Peyer's patch (tissue), 4 donors: ENCODE results near the gene RSPRY1. TPM values are rescaled to one million over a fixed set of nuclear protein-coding genes. Genes with fewer than 3 reads are reported as not detected.

ENCODE experiments used
- DNase-seq, 3 donors: peaks; one replicate each; pipeline ENCODE4 v3.0.0-alpha.2; 2017 to 2019
- H3K27ac ChIP-seq, 4 donors: fragments of 200-600 bp; sonication (generic); one replicate each; pipeline ENCODE4 v1.5.1; 2016 to 2019
- H3K27me3 ChIP-seq, 2 donors: fragments of 200-600 bp; sonication (generic); one replicate each; pipeline ENCODE4 v1.5.1; 2019
- H3K36me3 ChIP-seq, 3 donors: fragments of 200-600 bp; sonication (generic); one replicate each; pipeline ENCODE4 v1.5.1; 2016 to 2019
- H3K4me1 ChIP-seq, 4 donors: fragments of 200-600 bp; sonication (generic); one replicate each; pipeline ENCODE4 v1.5.1; 2016 to 2019
- H3K4me3 ChIP-seq, 4 donors: fragments of 200-600 bp; sonication (generic); 1 replicate in 3 of 4; 2 replicates in 1 of 4; pipeline ENCODE4 v1.5.1; 2016 to 2019; ENCODE audit warnings: mild to moderate bottlenecking in 1 of 4
- H3K9me3 ChIP-seq, 4 donors: fragments of 200-600 bp; sonication (generic); one replicate each; pipeline ENCODE4 v1.5.1; 2016 to 2019; ENCODE audit warnings: mild to moderate bottlenecking in 1 of 4
- POLR2A ChIP-seq, 2 donors: fragments of 450-650 bp; IDR thresholded peaks; one replicate each; pipeline ENCODE4 v1.5.1; 2017; ENCODE audit warnings: antibody characterized with exemption in 2 of 2, mild to moderate bottlenecking in 2 of 2, moderate library complexity in 2 of 2
- total RNA-seq, 4 donors: library from RNA; depleted of rRNA; stranded (reverse); fragments of >200 nt; gene quantifications; one replicate each; pipeline ENCODE4 v1.1.0, GENCODE V29; 2016
- TF ChIP-seq, protein P1 (sequence below), 6 experiments: fragments of 450-650 bp in 4 of 6; fragments of 200-600 bp in 2 of 6; sonication (generic) in 1 of 6; IDR thresholded peaks; one replicate each; pipeline ENCODE4 v1.5.1; 2017 to 2019; ENCODE audit warnings: antibody characterized with exemption in 6 of 6, mild to moderate bottlenecking in 3 of 6, moderate library complexity in 1 of 6

RSPRY1 gene
- total RNA-seq, 4 donors from 2014 or later, result 49.0 to 84.7 (median 65.1) TPM

DNA sequence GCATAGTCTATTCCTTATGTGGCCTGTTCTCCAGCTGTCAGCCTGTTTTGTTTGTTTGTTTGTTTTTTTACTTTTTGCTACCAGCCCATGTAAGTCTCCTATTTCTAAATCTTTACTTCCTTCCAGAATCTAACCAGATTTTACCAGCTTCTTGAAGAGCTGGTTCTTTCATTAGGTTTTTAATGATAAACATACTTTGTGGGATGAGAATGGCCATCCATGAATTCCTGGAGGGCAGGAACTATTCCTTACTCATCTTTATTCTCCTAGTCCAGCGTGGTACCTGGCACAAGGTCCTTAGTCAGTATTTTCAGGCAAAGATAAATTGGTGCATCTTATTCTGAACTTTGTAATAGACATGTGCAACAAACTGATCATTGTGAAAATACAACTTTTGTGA is 17.3 kb downstream of the RSPRY1 start:
- H3K36me3 ChIP-seq, result peaks cover 0 to 37% (median 3%) of the 10 kb centered on the region in 3 donors
- TF ChIP-seq, protein P1, sequence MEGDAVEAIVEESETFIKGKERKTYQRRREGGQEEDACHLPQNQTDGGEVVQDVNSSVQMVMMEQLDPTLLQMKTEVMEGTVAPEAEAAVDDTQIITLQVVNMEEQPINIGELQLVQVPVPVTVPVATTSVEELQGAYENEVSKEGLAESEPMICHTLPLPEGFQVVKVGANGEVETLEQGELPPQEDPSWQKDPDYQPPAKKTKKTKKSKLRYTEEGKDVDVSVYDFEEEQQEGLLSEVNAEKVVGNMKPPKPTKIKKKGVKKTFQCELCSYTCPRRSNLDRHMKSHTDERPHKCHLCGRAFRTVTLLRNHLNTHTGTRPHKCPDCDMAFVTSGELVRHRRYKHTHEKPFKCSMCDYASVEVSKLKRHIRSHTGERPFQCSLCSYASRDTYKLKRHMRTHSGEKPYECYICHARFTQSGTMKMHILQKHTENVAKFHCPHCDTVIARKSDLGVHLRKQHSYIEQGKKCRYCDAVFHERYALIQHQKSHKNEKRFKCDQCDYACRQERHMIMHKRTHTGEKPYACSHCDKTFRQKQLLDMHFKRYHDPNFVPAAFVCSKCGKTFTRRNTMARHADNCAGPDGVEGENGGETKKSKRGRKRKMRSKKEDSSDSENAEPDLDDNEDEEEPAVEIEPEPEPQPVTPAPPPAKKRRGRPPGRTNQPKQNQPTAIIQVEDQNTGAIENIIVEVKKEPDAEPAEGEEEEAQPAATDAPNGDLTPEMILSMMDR (IDR thresholded peaks at IDR 0.05), result no peak
- no peak for TF ChIP-seq POLR2A (IDR thresholded peaks at IDR 0.05)
- no peak overlapping the region for H3K27ac ChIP-seq
- no peaks in the 10 kb centered on the region for H3K4me1 ChIP-seq
- H3K9me3 ChIP-seq, result no peaks in the 10 kb centered on the region
- no peak for DNase-seq
- no peak overlapping the region for H3K4me3 ChIP-seq
- H3K27me3 ChIP-seq, result no peaks in the 10 kb centered on the region

DNA sequence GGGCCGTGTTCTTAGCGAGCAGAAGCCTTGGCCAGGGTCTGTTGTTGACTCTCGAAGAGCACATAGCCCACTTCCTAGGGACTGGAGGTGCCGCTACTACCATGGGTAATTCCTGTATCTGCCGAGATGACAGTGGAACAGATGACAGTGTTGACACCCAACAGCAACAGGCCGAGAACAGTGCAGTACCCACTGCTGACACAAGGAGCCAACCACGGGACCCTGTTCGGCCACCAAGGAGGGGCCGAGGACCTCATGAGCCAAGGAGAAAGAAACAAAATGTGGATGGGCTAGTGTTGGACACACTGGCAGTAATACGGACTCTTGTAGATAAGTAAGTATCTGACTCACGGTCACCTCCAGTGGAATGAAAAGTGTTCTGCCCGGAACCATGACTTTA is 18.5 kb downstream of the RSPRY1 start:
- H3K4me3 ChIP-seq, result no peak overlapping the region
- H3K36me3 ChIP-seq, result peaks cover 0 to 49% (median 3%) of the 10 kb centered on the region in 3 donors
- DNase-seq, result no peak
- no peak overlapping the region for H3K27ac ChIP-seq
- no peaks in the 10 kb centered on the region for H3K4me1 ChIP-seq
- no peaks in the 10 kb centered on the region for H3K27me3 ChIP-seq
- H3K9me3 ChIP-seq, result no peaks in the 10 kb centered on the region
- no peak for TF ChIP-seq POLR2A (IDR thresholded peaks at IDR 0.05)
- TF ChIP-seq, protein P1 (IDR thresholded peaks at IDR 0.05), result peak in 1 of 6 experiments; percentile 15

DNA sequence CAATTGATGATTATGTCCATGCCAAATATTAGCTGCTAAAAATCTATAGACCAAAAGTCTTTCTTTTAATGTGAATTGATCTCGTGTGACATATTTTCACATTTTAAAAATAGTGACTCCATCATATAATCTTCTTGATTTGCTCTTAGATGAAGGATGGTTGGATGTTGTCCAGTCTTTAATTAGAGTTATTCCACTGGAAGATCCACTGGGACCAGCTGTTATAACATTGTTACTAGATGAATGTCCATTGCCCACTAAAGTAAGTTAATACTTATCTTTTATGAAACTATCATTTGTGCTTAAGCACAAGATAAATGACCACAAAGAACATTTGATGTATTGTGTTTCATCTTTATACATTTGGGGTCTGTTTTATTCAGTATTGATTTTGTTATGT is 22.8 kb downstream of the RSPRY1 start:
- Histone ChIP-seq H3K4me1 (no peaks in the 10 kb centered on the region), H3K9me3 (no peaks in the 10 kb centered on the region), H3K36me3 (peaks cover 0 to 89% (median 4%) of the 10 kb centered on the region in 3 donors)

DNA sequence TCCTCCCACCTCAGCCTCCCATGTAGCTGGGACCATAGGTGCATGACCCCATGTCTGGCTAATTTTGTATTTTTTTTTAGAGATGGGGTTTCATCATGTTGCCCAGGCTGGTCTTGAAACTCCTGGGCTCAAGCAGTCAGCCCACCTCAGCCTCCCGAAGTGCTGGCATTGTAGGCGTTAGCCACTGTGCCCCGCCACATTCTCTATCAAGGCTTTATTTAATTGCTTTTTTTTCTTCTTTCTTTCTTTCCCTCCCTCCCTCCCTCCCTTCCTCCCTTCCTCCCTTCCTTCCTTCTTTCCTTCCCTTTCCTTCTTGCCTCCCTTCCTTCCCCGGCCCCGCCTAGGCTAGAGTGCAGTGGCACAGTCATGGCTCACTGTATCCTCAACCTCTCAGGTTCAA is 23.7 kb downstream of the RSPRY1 start:
- Histone ChIP-seq H3K9me3 (no peaks in the 10 kb centered on the region), H3K36me3 (peaks cover 0 to 93% (median 6%) of the 10 kb centered on the region in 3 donors), H3K27ac (no peak overlapping the region), H3K27me3 (no peaks in the 10 kb centered on the region), H3K4me1 (no peaks in the 10 kb centered on the region), H3K4me3 (no peak overlapping the region)
- no peak for DNase-seq
- TF ChIP-seq POLR2A (IDR thresholded peaks at IDR 0.05), result no peak
- TF ChIP-seq, protein P1 (IDR thresholded peaks at IDR 0.05), result no peak

More for the DNA sequence above, 22.8 kb downstream of the RSPRY1 start:
- DNase-seq, result no peak
- no peak overlapping the region for H3K27ac ChIP-seq
- H3K27me3 ChIP-seq, result no peaks in the 10 kb centered on the region
- TF ChIP-seq POLR2A (IDR thresholded peaks at IDR 0.05), result no peak
- TF ChIP-seq, protein P1 (IDR thresholded peaks at IDR 0.05), result no peak
- H3K4me3 ChIP-seq, result no peak overlapping the region

DNA sequence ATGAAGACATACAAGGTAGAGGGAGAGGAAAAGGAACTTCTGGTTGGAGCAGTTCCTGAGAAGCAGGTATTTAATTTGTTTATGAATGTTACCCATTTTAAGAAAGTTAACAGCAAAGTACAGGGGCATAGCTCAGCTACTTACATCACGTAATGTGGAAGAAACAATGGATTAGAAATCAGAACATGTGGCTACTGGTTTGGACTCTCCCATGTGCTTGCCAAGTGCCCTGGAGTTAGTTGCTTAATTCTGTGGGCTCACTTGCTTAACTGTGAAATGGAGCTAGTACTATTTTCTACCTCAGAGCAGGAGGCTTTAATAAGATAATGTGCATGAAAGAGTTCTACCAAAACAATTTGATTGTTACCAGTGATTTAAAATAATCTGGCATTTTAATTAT is 27.3 kb downstream of the RSPRY1 start:
- peaks cover 0 to 97% (median 7%) of the 10 kb centered on the region in 3 donors for H3K36me3 ChIP-seq
- H3K27me3 ChIP-seq, result no peaks in the 10 kb centered on the region
- H3K4me1 ChIP-seq, result no peaks in the 10 kb centered on the region
- H3K27ac ChIP-seq, result no peak overlapping the region
- H3K4me3 ChIP-seq, result no peak overlapping the region
- H3K9me3 ChIP-seq, result peaks cover 0 to 8% (median 3%) of the 10 kb centered on the region in 4 donors
- no peak for TF ChIP-seq POLR2A (IDR thresholded peaks at IDR 0.05)
- TF ChIP-seq, protein P1 (IDR thresholded peaks at IDR 0.05), result no peak
- no peak for DNase-seq

DNA sequence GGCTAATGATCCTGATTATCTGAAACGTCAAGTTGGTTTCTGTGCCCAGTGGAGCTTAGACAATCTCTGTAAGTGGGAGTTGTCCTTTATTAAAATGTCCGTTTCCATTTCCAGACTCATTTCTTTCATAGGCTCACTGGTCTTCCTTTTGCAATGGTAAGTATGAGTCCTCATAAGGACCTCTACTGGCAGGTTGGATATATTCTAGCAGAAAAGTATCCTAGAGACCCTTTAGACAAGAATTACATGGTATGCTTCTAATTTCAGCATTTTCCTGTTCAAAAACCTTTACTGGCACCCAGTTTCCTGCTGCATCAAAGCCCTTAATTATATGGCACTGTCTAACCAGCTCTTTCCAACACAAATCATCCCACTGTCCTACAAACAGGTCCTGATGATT is 30.8 kb downstream of the RSPRY1 start:
- Histone ChIP-seq H3K4me3 (no peak overlapping the region), H3K27me3 (no peaks in the 10 kb centered on the region), H3K27ac (no peak overlapping the region), H3K9me3 (peaks cover 0 to 8% (median 3%) of the 10 kb centered on the region in 4 donors), H3K4me1 (no peaks in the 10 kb centered on the region), H3K36me3 (peaks cover 0 to 92% (median 7%) of the 10 kb centered on the region in 3 donors)
- DNase-seq, result no peak
- TF ChIP-seq, protein P1 (IDR thresholded peaks at IDR 0.05), result no peak
- TF ChIP-seq POLR2A (IDR thresholded peaks at IDR 0.05), result no peak
